PC-9 (cell line): Measurements from ENCODE around the gene ZRANB2. TPM values are rescaled to one million over a fixed set of nuclear protein-coding genes. Genes with fewer than 3 reads are reported as not detected.

Experiments
- BruUV-seq: library from RNA; stranded (reverse); fragments of 400-500 nt; replicated peaks from 2 replicates; lab custom pipeline; 2021; lab: Mats Ljungman, UMichigan
- CTCF ChIA-PET: fragments of 300-600 bp; sonication (Branson Sonifier 250); formaldehyde crosslinking; loops from one replicate; lab custom pipeline; 2022; ENCODE audit warnings: antibody characterized with exemption; lab: Charles Lee
- POLR2A ChIA-PET: fragments of 300-600 bp; sonication (Branson Sonifier 250); formaldehyde crosslinking; loops from one replicate; lab custom pipeline; 2022; ENCODE audit warnings: antibody characterized with exemption; ENCODE audit not compliant: unreplicated experiment; lab: Charles Lee
- DNase-seq, 2 experiments: peaks; one replicate each; pipeline versions ENCODE4 v3.0.0 to v3.0.0-alpha.2; 2015 to 2022; ENCODE audit warnings: mixed read lengths in 1 of 2
- H2AFZ ChIP-seq: fragments of 200-600 bp; sonication (generic); 2 replicates; pipeline ENCODE4 v1.8.1; 2017; ENCODE audit warnings: antibody characterized with exemption
- H3F3A ChIP-seq: fragments of 200-600 bp; sonication (generic); 2 replicates; pipeline ENCODE4 v1.8.1; 2017; ENCODE audit warnings: antibody characterized with exemption, mild to moderate bottlenecking, low read depth; ENCODE audit not compliant: insufficient read depth
- H3K27ac ChIP-seq: fragments of 200-600 bp; sonication (generic); 2 replicates; pipeline ENCODE4 v1.6.1; 2016; ENCODE audit warnings: mixed run types
- H3K27me3 ChIP-seq: fragments of 200-600 bp; sonication (generic); 2 replicates; pipeline ENCODE4 v1.6.1; 2016; ENCODE audit warnings: low read depth, mixed run types; ENCODE audit not compliant: insufficient read depth
- H3K36me3 ChIP-seq: fragments of 200-600 bp; sonication (generic); 2 replicates; pipeline ENCODE4 v1.6.1; 2016; ENCODE audit warnings: low read depth, mixed run types
- H3K4me1 ChIP-seq: fragments of 200-600 bp; sonication (generic); replicated peaks from 2 replicates; pipeline ENCODE4 v1.6.1; 2016; ENCODE audit warnings: mixed run types; ENCODE audit not compliant: insufficient read depth
- H3K4me2 ChIP-seq: fragments of 200-600 bp; sonication (generic); 2 replicates; pipeline ENCODE4 v1.6.1; 2017; ENCODE audit warnings: mixed run types
- H3K4me3 ChIP-seq: fragments of 200-600 bp; sonication (generic); 2 replicates; pipeline ENCODE4 v1.6.1; 2016; ENCODE audit warnings: mixed run types
- H3K79me2 ChIP-seq: fragments of 200-600 bp; sonication (generic); 2 replicates; pipeline ENCODE4 v1.6.1; 2017; ENCODE audit warnings: low read depth, mixed run types
- H3K9me2 ChIP-seq: fragments of 200-600 bp; sonication (generic); 2 replicates; pipeline ENCODE4 v1.8.1; 2017; ENCODE audit warnings: mild to moderate bottlenecking; ENCODE audit not compliant: insufficient read depth
- H3K9me3 ChIP-seq: fragments of 200-600 bp; sonication (generic); 2 replicates; pipeline ENCODE4 v1.8.1; 2016; ENCODE audit warnings: low read depth; ENCODE audit not compliant: insufficient read depth
- H4K20me1 ChIP-seq: fragments of 200-600 bp; sonication (generic); 2 replicates; pipeline ENCODE4 v1.8.1; 2017; ENCODE audit not compliant: insufficient read depth
- CTCF ChIP-seq: fragments of 200-600 bp; sonication (generic); conservative IDR thresholded peaks from 2 replicates; pipeline ENCODE4 v1.6.1; 2017; ENCODE audit warnings: mixed run types, antibody characterized with exemption, mild to moderate bottlenecking, moderate library complexity
- EZH2 ChIP-seq: fragments of 200-600 bp; sonication (generic); IDR thresholded peaks from 2 replicates; pipeline ENCODE4 v1.8.0; 2017; ENCODE audit warnings: antibody characterized with exemption, low read depth
- intact Hi-C: fragments of 100-400 bp; cut with micrococcal nuclease; formaldehyde crosslinking; loops from one replicate; pipeline ENCODE4 v1.10.0; 2022; ENCODE audit not compliant: unreplicated experiment
- microRNA-seq: library from miRNA; unstranded; fragments of <30 nt; microRNA quantifications from one replicate; pipeline ENCODE4 v1.2.0, GENCODE V29; 2021; ENCODE audit warnings: borderline number of aligned reads, borderline replicate concordance
- total RNA-seq: library from RNA; stranded (reverse); gene quantifications from 2 replicates; pipeline ENCODE4 v1.2.3, GENCODE V29; 2021

ZRANB2 gene
- total RNA-seq, 1 experiment from 2014 or later = 79.6 TPM

- Histone ChIP-seq H4K20me1 (no peaks in the 10 kb centered on the region), H3K36me3 (no peaks in the 10 kb centered on the region), H3K9me2 (no peaks in the 10 kb centered on the region), H3K4me2 (no peak overlapping the region), H3K79me2 (no peaks in the 10 kb centered on the region), H3K9me3 (no peaks in the 10 kb centered on the region), H3K27ac (no peak overlapping the region), H3K27me3 (no peaks in the 10 kb centered on the region), H3F3A (no peaks in the 10 kb centered on the region), H3K4me1 (no peaks in the 10 kb centered on the region), H2AFZ (no peak overlapping the region), H3K4me3 (no peak overlapping the region)
- POLR2A ChIA-PET = no interaction called here
- CTCF ChIA-PET = no interaction called here
- no TSS peak for BruUV-seq
- no peak for DNase-seq
- intact Hi-C loops = no loop called here
- TF ChIP-seq CTCF = no peak
- TF ChIP-seq EZH2 = no peak
Measured at GRCh38 chr1:71018791-71019190, 62.0 kb downstream of the ZRANB2 start.

- H3K79me2 ChIP-seq = no peaks in the 10 kb centered on the region
- H4K20me1 ChIP-seq = no peaks in the 10 kb centered on the region
- no peak for TF ChIP-seq EZH2
- no peak for TF ChIP-seq CTCF
- H3K4me2 ChIP-seq = no peak overlapping the region
- H3F3A ChIP-seq = no peaks in the 10 kb centered on the region
- H3K4me3 ChIP-seq = no peak overlapping the region
- H3K27me3 ChIP-seq = no peaks in the 10 kb centered on the region
- H3K9me3 ChIP-seq = no peaks in the 10 kb centered on the region
- H3K9me2 ChIP-seq = no peaks in the 10 kb centered on the region
- H3K27ac ChIP-seq = no peak overlapping the region
- BruUV-seq = no TSS peak
- intact Hi-C loops = no loop called here
- no peaks in the 10 kb centered on the region for H3K36me3 ChIP-seq
- no peak overlapping the region for H2AFZ ChIP-seq
- ChIA-PET POLR2A (no interaction called here), CTCF (no interaction called here)
- DNase-seq = no peak
- no peaks in the 10 kb centered on the region for H3K4me1 ChIP-seq
Measured at GRCh38 chr1:71015745-71016144, 65.1 kb downstream of the ZRANB2 start.

GRCh38 chr1:71014178-71014579, 66.7 kb downstream of the ZRANB2 start:
- TF ChIP-seq EZH2 (no peak), CTCF (no peak)
- DNase-seq = no peak
- Histone ChIP-seq H3K27ac (no peak overlapping the region), H3K9me3 (no peaks in the 10 kb centered on the region), H3K4me2 (no peak overlapping the region), H2AFZ (no peak overlapping the region), H3K79me2 (no peaks in the 10 kb centered on the region), H3K27me3 (no peaks in the 10 kb centered on the region), H3F3A (no peaks in the 10 kb centered on the region), H3K9me2 (no peaks in the 10 kb centered on the region), H4K20me1 (no peaks in the 10 kb centered on the region), H3K36me3 (no peaks in the 10 kb centered on the region), H3K4me3 (no peak overlapping the region), H3K4me1 (no peaks in the 10 kb centered on the region)
- intact Hi-C loops = no loop called here
- ChIA-PET CTCF (interaction anchor here (0.6 kb wide), 1 partner anchor 562 kb away, joined by 7 read pairs; no protein-coding TSS in a partner anchor), POLR2A (no interaction called here)
- BruUV-seq = no TSS peak

Small RNAs within 50 kb of the gene (microRNA-seq; reads per million reads assigned to microRNA genes)
- 215 reads per million, percentile 61 among the genes with 10 or more reads in this experiment for gene MIR186

Other genes starting within 250 kb of the ZRANB2 start
- gene PTGER3, start 33.2 kb downstream of the ZRANB2 start, total RNA-seq = 0.08 and 0.13 TPM in 2 replicates